Fibroblast of peridontal ligament (primary cell): ENCODE measurements around the gene TBCB.
A peak's percentile ranks its signal among the peaks of the same experiment; 100 is the strongest.

ENCODE experiments used
- DNase-seq: peaks from one replicate; pipeline ENCODE4 v3.0.0-alpha.2; 2010; ENCODE audit errors: extremely low read depth

Gene TBCB

DNA sequence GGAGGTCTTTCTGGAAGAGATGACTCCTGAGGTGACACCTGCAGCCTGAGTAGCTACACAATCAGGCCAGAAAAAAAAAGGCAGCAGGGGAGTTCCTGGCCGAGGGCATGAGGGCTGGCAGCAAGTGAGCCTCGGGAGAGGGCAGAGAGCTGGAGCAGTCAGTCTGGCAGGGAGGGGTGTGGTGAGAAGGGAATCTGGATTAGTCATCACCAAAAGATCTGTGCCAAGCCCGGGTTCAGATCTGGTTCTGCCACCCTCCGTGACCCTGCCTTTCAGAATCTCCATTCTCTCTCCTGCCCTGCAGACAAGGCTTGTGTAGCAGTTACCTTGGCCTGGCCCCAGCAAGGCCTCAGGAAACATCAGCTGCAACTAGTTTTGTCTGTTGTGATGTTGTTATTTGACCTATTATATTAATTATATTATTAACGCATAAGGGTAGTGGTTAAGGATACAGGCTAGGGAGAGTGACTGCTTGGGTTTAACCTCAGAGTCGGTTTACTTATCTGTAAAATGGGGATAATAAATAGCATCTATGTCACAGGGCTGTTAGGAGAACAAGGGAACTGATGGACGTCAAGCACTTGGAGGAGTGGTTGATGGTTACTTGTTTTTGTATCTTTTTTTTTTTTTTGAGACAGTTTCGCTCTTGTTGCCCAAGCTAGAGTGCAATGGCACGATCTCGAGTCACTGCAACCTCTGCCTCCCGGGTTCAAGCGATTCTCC, 21.9 kb downstream of the TBCB start:
- DNase-seq, result peak; percentile 78

- DNase-seq, result no peak
Observed at GRCh38 chr19:36139120-36139472, 23.8 kb downstream of the TBCB start.

DNA sequence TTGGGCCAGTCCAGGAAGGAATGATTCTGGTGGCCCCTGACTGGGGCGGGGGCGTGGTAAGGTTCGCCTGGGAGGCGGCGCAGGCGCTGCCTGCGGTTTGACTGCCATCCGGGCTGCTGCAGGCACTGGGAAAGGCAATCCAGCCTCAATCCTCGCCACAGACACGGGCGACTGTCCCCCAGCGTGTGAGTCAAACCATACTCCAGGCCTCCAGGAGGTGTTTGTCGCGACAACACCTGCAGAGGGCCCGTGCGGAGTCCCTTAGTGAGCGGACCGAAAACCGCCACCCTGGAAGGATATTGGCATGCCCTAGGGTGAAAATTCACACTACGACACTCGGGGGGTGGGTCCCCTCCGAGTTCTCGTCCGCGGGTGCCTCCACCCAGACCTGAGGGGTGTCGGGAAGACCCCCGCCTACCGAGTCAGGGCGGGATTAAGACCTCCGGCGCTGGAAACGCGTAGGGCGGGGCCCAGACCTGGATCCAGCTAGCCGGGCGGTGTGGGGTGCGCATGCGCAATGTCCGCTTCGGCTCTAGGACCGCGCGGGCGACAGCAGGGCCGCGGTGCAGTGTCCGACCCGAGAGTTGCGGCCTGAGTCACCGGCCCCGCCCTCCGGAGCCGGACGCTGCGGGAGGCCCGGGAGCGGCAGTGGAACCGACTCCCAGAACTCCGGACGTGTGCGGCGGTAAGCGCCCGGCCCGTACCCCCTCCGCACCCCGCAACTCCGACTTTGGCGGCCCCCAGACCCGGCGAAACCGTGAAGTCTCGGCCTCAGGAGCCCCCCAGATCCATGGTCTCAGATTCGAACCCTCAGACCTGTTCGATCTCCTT, 24.4 kb downstream of the TBCB start, which contains the start of gene CAPNS1:
TSS of gene CAPNS1 (plus strand) at position 594 of the 831 bp plus-strand sequence. CDS start 946 bp downstream, outside the sequence.
- DNase-seq, result peak; percentile 91

GRCh38 chr19:36140304-36141038, 25.2 kb downstream of the TBCB start:
- DNase-seq, result peak; percentile 24

GRCh38 chr19:36141039-36141927, 26.0 kb downstream of the TBCB start:
- DNase-seq, result peak; percentile 71

GRCh38 chr19:36142046-36142445, 26.8 kb downstream of the TBCB start:
- no peak for DNase-seq

- DNase-seq, result no peak
Observed at GRCh38 chr19:36142496-36142895, 27.2 kb downstream of the TBCB start.

GRCh38 chr19:36144624-36145023, 29.4 kb downstream of the TBCB start:
- DNase-seq, result no peak

- no peak for DNase-seq
Observed at GRCh38 chr19:36149673-36150406, 34.6 kb downstream of the TBCB start.

- DNase-seq, result no peak
Observed at GRCh38 chr19:36150586-36150985, 35.3 kb downstream of the TBCB start.

DNA sequence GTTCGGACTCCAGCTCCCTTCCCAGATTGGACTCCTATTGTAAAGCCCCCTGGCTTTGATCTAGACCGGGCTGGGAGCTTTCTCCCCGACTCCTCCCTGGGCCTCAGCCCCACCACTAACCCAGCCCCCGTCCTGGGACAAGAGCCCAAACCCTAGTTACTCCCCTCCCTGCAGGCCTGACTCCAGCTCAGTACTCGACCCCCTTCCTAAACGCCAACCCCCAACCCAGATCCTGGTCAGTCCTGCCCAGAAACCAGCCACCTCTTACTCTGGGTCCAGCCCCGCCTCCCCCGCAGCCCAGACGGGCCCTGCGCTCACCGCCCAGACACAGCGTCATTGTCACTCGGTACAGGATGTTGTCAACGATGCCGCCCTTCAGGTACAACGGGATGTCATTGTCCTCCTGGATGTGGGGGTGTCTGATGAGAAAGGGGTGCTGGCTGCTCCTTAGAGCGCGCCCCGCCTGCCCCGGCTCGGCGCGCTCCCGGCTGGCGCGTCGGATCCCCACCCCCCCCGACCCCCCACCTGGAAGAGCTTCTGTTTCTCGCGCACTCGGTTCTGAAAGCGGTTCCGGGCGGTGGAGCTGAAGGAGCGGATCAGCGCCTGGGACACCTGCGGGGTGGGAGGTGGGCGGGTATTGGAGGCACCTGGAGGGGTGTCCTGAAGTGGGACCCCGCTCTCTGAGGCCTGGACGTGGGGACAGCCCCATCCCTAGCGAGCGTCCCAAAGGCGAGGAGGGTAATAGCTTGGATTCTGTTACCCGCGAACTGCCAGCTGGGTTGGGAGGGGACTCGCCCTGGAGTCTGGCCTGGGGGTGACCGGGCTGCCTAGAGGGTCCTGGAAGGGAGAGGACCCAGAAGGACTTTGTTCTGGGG, 36.1 kb downstream of the TBCB start:
- DNase-seq, result peak; percentile 10

DNA sequence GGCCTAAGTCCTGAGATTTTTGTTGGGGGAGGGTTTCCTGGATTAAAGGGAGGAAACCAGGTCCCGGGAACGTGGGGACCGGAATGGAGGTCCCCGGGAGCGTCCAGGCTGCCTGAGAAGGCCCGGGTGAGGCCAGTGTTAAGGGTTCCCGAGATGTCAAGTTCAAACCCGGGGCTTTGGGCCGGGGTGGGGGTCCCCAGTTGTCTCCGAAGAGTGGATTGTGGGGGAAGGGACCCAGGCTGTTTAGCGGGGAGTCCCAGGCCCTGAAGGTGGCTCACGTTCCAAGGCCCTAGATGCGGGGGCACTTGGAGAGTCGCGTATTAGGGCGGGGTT, 36.7 kb downstream of the TBCB start:
- DNase-seq, result peak; percentile 3

DNA sequence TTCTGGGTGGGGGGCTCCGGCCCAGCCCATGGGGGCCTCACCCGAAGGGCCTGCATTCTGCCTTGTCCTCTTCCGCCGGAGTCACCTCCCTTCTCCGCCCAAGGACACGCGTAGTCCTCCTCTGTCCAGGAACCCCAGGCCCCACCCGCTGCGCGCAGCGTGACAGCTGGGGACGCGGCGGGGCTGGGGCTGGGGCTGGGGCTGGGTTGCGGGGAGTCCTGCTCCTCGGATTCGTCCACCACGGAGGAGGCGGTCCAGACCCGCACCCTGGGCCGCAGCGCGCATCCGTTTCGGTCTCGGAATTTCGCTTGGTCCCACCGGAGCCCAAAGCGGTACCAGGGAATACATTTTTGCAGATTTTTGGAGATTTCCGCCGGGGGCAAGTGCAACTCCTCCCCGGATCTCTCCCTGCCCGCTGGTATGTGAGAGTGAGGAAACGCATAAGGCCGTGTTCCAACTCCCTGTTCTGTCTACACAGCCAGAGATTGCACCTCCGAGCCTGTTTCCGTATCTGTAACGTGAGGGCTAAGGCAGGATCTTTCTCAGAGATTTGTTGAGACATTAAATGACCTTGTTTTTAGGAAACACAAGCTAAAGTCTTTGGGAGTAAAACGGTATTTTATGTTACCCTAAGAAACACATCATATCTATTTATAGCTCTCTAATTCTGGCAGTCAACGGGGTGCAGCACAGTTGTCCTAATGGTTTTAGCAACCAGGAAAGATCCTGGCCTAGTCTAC, 37.3 kb downstream of the TBCB start, which contains the start of gene COX7A1:
TSS of gene COX7A1 (minus strand) at position 96 of the 740 bp plus-strand sequence. CDS start at position 56, 40 bp downstream.
- peak; percentile 57 for DNase-seq

- DNase-seq, result no peak
Observed at GRCh38 chr19:36153126-36153525, 37.9 kb downstream of the TBCB start.

- no peak for DNase-seq
Observed at GRCh38 chr19:36160821-36161596, 45.7 kb downstream of the TBCB start.

GRCh38 chr19:36163813-36164212, 48.5 kb downstream of the TBCB start:
- DNase-seq, result no peak

GRCh38 chr19:36169084-36169760, 54.0 kb downstream of the TBCB start:
- no peak for DNase-seq

GRCh38 chr19:36172852-36173251, 57.6 kb downstream of the TBCB start:
- DNase-seq, result no peak
